H1 (cell line): ENCODE results near the gene CCDC154.

ENCODE experiments used
- ASH2L ChIP-seq: fragments of 200-600, 300-600 bp; sonication (generic); IDR thresholded peaks from one replicate; pipeline ENCODE4 v1.7.1; 2017; ENCODE audit warnings: low read length
- CBX5 ChIP-seq: fragments of 300-800, 300-1000 bp; sonication (generic); IDR thresholded peaks from 2 replicates; pipeline ENCODE4 v1.7.1; 2016; ENCODE audit warnings: antibody characterized with exemption, low read length, low read depth
- FOSL1 ChIP-seq: IDR thresholded peaks from 2 replicates; pipeline ENCODE4 v1.6.1; 2011; ENCODE audit warnings: mild to moderate bottlenecking, low read depth, low read length, moderate library complexity; ENCODE audit not compliant: insufficient read depth
- GABPA ChIP-seq: IDR thresholded peaks from 2 replicates; pipeline ENCODE4 v1.6.1; 2011; ENCODE audit warnings: mild to moderate bottlenecking, low read length, moderate library complexity, borderline replicate concordance; ENCODE audit not compliant: insufficient read depth
- NRF1 ChIP-seq: IDR thresholded peaks from 2 replicates; pipeline ENCODE4 v1.6.1; 2011; ENCODE audit warnings: mild to moderate bottlenecking, low read depth, low read length, improper control_type of control experiment
- POLR2A ChIP-seq, 2 experiments: IDR thresholded peaks; 1 replicate in 1 of 2; 2 replicates in 1 of 2; pipeline ENCODE4 v1.6.1; 2011; ENCODE audit warnings: low read depth in 2 of 2, low read length in 2 of 2, mild to moderate bottlenecking in 2 of 2; ENCODE audit errors: control extremely low read depth in 1 of 2
- POLR2AphosphoS5 ChIP-seq: IDR thresholded peaks from 2 replicates; pipeline ENCODE4 v1.6.1; 2011; ENCODE audit warnings: low read depth, low read length
- RFX5 ChIP-seq: IDR thresholded peaks from 2 replicates; pipeline ENCODE4 v1.6.1; 2011; ENCODE audit warnings: low read depth, low read length, improper control_type of control experiment, borderline replicate concordance
- SIN3A ChIP-seq, 2 experiments: IDR thresholded peaks in 1 of 2; conservative IDR thresholded peaks in 1 of 2; 2 replicates each; pipeline ENCODE4 v1.6.1; 2011 to 2012; ENCODE audit warnings: low read length in 2 of 2, improper control_type of control experiment in 1 of 2, low read depth in 1 of 2, mild to moderate bottlenecking in 1 of 2
- YY1 ChIP-seq: IDR thresholded peaks from 2 replicates; pipeline ENCODE4 v1.6.1; 2011; ENCODE audit warnings: low read depth, mild to moderate bottlenecking, low read length
- TF ChIP-seq, protein P1 (sequence below), 3 experiments: IDR thresholded peaks; 1 replicate in 2 of 3; 2 replicates in 1 of 3; pipeline versions ENCODE4 v1.5.1 to v1.6.1; 2011; ENCODE audit warnings: low read length in 3 of 3, mild to moderate bottlenecking in 3 of 3, inconsistent platforms in 2 of 3, low read depth in 1 of 3, moderate library complexity in 1 of 3; ENCODE audit not compliant: insufficient read depth in 1 of 3; ENCODE audit errors: control extremely low read depth in 1 of 3
- TF ChIP-seq, protein P2 (sequence below): fragments of 300-600 bp; sonication (generic); IDR thresholded peaks from 2 replicates; pipeline ENCODE4 v1.7.1; 2012; ENCODE audit warnings: low read length, moderate library complexity, mild to moderate bottlenecking, inconsistent platforms; ENCODE audit not compliant: insufficient replicate concordance
- TF ChIP-seq, protein P3 (sequence below): IDR thresholded peaks from 2 replicates; pipeline ENCODE4 v1.6.1; 2012; ENCODE audit warnings: low read length, inconsistent platforms

GRCh38 chr16:1429012-1429411, 15.3 kb downstream of the CCDC154 start:
- no peak for TF ChIP-seq CBX5
- no peak for TF ChIP-seq ASH2L
- no peak for TF ChIP-seq GABPA
- TF ChIP-seq, protein P1, sequence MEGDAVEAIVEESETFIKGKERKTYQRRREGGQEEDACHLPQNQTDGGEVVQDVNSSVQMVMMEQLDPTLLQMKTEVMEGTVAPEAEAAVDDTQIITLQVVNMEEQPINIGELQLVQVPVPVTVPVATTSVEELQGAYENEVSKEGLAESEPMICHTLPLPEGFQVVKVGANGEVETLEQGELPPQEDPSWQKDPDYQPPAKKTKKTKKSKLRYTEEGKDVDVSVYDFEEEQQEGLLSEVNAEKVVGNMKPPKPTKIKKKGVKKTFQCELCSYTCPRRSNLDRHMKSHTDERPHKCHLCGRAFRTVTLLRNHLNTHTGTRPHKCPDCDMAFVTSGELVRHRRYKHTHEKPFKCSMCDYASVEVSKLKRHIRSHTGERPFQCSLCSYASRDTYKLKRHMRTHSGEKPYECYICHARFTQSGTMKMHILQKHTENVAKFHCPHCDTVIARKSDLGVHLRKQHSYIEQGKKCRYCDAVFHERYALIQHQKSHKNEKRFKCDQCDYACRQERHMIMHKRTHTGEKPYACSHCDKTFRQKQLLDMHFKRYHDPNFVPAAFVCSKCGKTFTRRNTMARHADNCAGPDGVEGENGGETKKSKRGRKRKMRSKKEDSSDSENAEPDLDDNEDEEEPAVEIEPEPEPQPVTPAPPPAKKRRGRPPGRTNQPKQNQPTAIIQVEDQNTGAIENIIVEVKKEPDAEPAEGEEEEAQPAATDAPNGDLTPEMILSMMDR (IDR thresholded peaks at IDR 0.05; ENCODE audit: control extremely low read depth in 1 of 3, insufficient read depth in 1 of 3, low read depth in 1 of 3, low read length in 3 of 3) = no peak
- TF ChIP-seq, protein P2, sequence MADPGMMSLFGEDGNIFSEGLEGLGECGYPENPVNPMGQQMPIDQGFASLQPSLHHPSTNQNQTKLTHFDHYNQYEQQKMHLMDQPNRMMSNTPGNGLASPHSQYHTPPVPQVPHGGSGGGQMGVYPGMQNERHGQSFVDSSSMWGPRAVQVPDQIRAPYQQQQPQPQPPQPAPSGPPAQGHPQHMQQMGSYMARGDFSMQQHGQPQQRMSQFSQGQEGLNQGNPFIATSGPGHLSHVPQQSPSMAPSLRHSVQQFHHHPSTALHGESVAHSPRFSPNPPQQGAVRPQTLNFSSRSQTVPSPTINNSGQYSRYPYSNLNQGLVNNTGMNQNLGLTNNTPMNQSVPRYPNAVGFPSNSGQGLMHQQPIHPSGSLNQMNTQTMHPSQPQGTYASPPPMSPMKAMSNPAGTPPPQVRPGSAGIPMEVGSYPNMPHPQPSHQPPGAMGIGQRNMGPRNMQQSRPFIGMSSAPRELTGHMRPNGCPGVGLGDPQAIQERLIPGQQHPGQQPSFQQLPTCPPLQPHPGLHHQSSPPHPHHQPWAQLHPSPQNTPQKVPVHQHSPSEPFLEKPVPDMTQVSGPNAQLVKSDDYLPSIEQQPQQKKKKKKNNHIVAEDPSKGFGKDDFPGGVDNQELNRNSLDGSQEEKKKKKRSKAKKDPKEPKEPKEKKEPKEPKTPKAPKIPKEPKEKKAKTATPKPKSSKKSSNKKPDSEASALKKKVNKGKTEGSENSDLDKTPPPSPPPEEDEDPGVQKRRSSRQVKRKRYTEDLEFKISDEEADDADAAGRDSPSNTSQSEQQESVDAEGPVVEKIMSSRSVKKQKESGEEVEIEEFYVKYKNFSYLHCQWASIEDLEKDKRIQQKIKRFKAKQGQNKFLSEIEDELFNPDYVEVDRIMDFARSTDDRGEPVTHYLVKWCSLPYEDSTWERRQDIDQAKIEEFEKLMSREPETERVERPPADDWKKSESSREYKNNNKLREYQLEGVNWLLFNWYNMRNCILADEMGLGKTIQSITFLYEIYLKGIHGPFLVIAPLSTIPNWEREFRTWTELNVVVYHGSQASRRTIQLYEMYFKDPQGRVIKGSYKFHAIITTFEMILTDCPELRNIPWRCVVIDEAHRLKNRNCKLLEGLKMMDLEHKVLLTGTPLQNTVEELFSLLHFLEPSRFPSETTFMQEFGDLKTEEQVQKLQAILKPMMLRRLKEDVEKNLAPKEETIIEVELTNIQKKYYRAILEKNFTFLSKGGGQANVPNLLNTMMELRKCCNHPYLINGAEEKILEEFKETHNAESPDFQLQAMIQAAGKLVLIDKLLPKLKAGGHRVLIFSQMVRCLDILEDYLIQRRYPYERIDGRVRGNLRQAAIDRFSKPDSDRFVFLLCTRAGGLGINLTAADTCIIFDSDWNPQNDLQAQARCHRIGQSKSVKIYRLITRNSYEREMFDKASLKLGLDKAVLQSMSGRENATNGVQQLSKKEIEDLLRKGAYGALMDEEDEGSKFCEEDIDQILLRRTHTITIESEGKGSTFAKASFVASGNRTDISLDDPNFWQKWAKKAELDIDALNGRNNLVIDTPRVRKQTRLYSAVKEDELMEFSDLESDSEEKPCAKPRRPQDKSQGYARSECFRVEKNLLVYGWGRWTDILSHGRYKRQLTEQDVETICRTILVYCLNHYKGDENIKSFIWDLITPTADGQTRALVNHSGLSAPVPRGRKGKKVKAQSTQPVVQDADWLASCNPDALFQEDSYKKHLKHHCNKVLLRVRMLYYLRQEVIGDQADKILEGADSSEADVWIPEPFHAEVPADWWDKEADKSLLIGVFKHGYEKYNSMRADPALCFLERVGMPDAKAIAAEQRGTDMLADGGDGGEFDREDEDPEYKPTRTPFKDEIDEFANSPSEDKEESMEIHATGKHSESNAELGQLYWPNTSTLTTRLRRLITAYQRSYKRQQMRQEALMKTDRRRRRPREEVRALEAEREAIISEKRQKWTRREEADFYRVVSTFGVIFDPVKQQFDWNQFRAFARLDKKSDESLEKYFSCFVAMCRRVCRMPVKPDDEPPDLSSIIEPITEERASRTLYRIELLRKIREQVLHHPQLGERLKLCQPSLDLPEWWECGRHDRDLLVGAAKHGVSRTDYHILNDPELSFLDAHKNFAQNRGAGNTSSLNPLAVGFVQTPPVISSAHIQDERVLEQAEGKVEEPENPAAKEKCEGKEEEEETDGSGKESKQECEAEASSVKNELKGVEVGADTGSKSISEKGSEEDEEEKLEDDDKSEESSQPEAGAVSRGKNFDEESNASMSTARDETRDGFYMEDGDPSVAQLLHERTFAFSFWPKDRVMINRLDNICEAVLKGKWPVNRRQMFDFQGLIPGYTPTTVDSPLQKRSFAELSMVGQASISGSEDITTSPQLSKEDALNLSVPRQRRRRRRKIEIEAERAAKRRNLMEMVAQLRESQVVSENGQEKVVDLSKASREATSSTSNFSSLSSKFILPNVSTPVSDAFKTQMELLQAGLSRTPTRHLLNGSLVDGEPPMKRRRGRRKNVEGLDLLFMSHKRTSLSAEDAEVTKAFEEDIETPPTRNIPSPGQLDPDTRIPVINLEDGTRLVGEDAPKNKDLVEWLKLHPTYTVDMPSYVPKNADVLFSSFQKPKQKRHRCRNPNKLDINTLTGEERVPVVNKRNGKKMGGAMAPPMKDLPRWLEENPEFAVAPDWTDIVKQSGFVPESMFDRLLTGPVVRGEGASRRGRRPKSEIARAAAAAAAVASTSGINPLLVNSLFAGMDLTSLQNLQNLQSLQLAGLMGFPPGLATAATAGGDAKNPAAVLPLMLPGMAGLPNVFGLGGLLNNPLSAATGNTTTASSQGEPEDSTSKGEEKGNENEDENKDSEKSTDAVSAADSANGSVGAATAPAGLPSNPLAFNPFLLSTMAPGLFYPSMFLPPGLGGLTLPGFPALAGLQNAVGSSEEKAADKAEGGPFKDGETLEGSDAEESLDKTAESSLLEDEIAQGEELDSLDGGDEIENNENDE = no peak
- TF ChIP-seq POLR2A (IDR thresholded peaks at IDR 0.05; ENCODE audit: control extremely low read depth in 1 of 2, low read depth in 2 of 2, low read length in 2 of 2) = no peak
- TF ChIP-seq, protein P3, sequence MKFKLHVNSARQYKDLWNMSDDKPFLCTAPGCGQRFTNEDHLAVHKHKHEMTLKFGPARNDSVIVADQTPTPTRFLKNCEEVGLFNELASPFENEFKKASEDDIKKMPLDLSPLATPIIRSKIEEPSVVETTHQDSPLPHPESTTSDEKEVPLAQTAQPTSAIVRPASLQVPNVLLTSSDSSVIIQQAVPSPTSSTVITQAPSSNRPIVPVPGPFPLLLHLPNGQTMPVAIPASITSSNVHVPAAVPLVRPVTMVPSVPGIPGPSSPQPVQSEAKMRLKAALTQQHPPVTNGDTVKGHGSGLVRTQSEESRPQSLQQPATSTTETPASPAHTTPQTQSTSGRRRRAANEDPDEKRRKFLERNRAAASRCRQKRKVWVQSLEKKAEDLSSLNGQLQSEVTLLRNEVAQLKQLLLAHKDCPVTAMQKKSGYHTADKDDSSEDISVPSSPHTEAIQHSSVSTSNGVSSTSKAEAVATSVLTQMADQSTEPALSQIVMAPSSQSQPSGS = no peak
- no peak for TF ChIP-seq YY1
- no peak for TF ChIP-seq NRF1
- no peak for TF ChIP-seq SIN3A (conservative IDR thresholded peaks at IDR 0.05 in 1 of 2, IDR thresholded peaks at IDR 0.05 in 1 of 2; ENCODE audit: low read depth in 1 of 2, low read length in 2 of 2)
- TF ChIP-seq POLR2AphosphoS5 = no peak
- TF ChIP-seq FOSL1 = no peak
- TF ChIP-seq RFX5 = no peak
